HepG2 (cell line): Measurements from ENCODE around the gene TFPI. TPM values are rescaled to one million over a fixed set of nuclear protein-coding genes. Genes with fewer than 3 reads are reported as not detected.
A peak's percentile ranks its signal among the peaks of the same experiment; 100 is the strongest.

Experiments
- ATF7 ChIP-seq, 2 experiments: fragments of 450-650 bp in 1 of 2; sonication (generic) in 1 of 2; formaldehyde crosslinking in 1 of 2; IDR thresholded peaks; 2 replicates each; pipeline versions ENCODE4 v1.4.0 to v1.6.1; 2016 to 2020; ENCODE audit warnings: antibody characterized with exemption in 1 of 2, mild to moderate bottlenecking in 1 of 2, missing genetic modification reagents in 1 of 2
- BRD4 ChIP-seq: sonication (generic); formaldehyde crosslinking; IDR thresholded peaks from 2 replicates; pipeline ENCODE4 v1.4.0; 2020; ENCODE audit warnings: missing genetic modification reagents
- DDIT3 ChIP-seq: sonication (generic); formaldehyde crosslinking; IDR thresholded peaks from 2 replicates; pipeline ENCODE4 v1.4.0; 2020; ENCODE audit warnings: mild to moderate bottlenecking, missing genetic modification reagents
- DNMT3B ChIP-seq: conservative IDR thresholded peaks from 2 replicates; pipeline ENCODE4 v1.6.1; 2016; ENCODE audit warnings: missing biosample characterization, control low read depth
- GFI1 ChIP-seq: sonication (generic); formaldehyde crosslinking; IDR thresholded peaks from 2 replicates; pipeline ENCODE4 v1.5.0; 2020; ENCODE audit warnings: missing genetic modification reagents, mild to moderate bottlenecking, borderline replicate concordance
- HMG20A ChIP-seq: IDR thresholded peaks from 2 replicates; pipeline ENCODE4 v1.6.1; 2016; ENCODE audit warnings: borderline replicate concordance
- HMGXB3 ChIP-seq: sonication (generic); formaldehyde crosslinking; IDR thresholded peaks from 2 replicates; pipeline ENCODE4 v1.4.0; 2020; ENCODE audit warnings: missing genetic modification reagents, borderline replicate concordance
- HNF4A ChIP-seq: sonication (generic); formaldehyde crosslinking; IDR thresholded peaks from 2 replicates; pipeline ENCODE4 v1.4.0; 2020; ENCODE audit warnings: missing genetic modification reagents
- HOMEZ ChIP-seq: IDR thresholded peaks from 2 replicates; pipeline ENCODE4 v1.6.1; 2016; ENCODE audit warnings: low read depth
- IRF9 ChIP-seq: sonication (generic); formaldehyde crosslinking; IDR thresholded peaks from 2 replicates; pipeline ENCODE4 v1.8.0; 2022; ENCODE audit warnings: missing genetic modification reagents, mild to moderate bottlenecking, borderline replicate concordance
- MXD3 ChIP-seq: IDR thresholded peaks from 2 replicates; pipeline ENCODE4 v1.6.1; 2016; ENCODE audit warnings: mild to moderate bottlenecking, missing biosample characterization, missing genetic modification reagents
- NR3C1 ChIP-seq: sonication (generic); formaldehyde crosslinking; IDR thresholded peaks from 2 replicates; pipeline ENCODE4 v1.4.0; 2020; ENCODE audit warnings: missing genetic modification reagents
- PHF20 ChIP-seq: sonication (generic); formaldehyde crosslinking; IDR thresholded peaks from 2 replicates; pipeline ENCODE4 v1.5.0; 2020; ENCODE audit warnings: mild to moderate bottlenecking, missing genetic modification reagents
- TRIM24 ChIP-seq: sonication (generic); formaldehyde crosslinking; IDR thresholded peaks from 2 replicates; pipeline ENCODE4 v1.8.0; 2022; ENCODE audit warnings: mild to moderate bottlenecking, missing genetic modification reagents
- ZC3H4 ChIP-seq: sonication (generic); formaldehyde crosslinking; IDR thresholded peaks from 2 replicates; pipeline ENCODE4 v1.4.0; 2020; ENCODE audit warnings: missing genetic modification reagents, borderline replicate concordance
- ZNF232 ChIP-seq: sonication (generic); formaldehyde crosslinking; IDR thresholded peaks from 2 replicates; pipeline ENCODE4 v1.4.0; 2020; ENCODE audit warnings: missing genetic modification reagents, borderline replicate concordance
- ZNF441 ChIP-seq: sonication (generic); formaldehyde crosslinking; IDR thresholded peaks from 2 replicates; pipeline ENCODE4 v1.7.0; 2021; ENCODE audit warnings: missing genetic modification reagents, borderline replicate concordance
- ZNF660 ChIP-seq: sonication (generic); formaldehyde crosslinking; IDR thresholded peaks from 2 replicates; pipeline ENCODE4 v1.5.1; 2020; ENCODE audit warnings: mild to moderate bottlenecking, low read depth, missing genetic modification reagents, borderline replicate concordance
- ZNF740 ChIP-seq: sonication (generic); formaldehyde crosslinking; IDR thresholded peaks from 2 replicates; pipeline ENCODE4 v1.4.0; 2020; ENCODE audit warnings: missing genetic modification reagents
- ZSCAN29 ChIP-seq: sonication (generic); formaldehyde crosslinking; conservative IDR thresholded peaks from 2 replicates; pipeline ENCODE4 v1.4.0; 2020; ENCODE audit warnings: mild to moderate bottlenecking, missing genetic modification reagents
- polyA plus RNA-seq, 8 experiments: library from polyadenylated mRNA; depleted of rRNA in 3 of 8; stranded (reverse) in 7 of 8; unstranded in 1 of 8; fragments of >200 nt; fragmentation: Illumina TruSeq in 4 of 8; extraction: Trizol in 4 of 8; gene quantifications; 2 replicates each; pipeline versions ENCODE4 v1.2.1 to v1.2.3, GENCODE V29; 2011 to 2016; ENCODE audit warnings: low read depth in 4 of 8, missing spikeins in 1 of 8, mixed read lengths in 1 of 8; ENCODE audit not compliant: insufficient read depth in 1 of 8
- total RNA-seq, 5 experiments: library from RNA; depleted of rRNA; stranded (reverse); fragments of >200 nt; fragmentation: Illumina TruSeq; extraction: Trizol; gene quantifications; 2 replicates each; pipeline ENCODE4 v1.2.3, GENCODE V29; 2016; ENCODE audit warnings: low read depth in 1 of 5

Gene TFPI
- total and polyA plus RNA-seq, 2 of the 13 experiments (the other 11 are each of a cell fraction or from before 2014, with no cell fraction given): 301 to 436 TPM

- TF ChIP-seq HOMEZ (CRISPR knock-in tag) (peak; percentile 84; the same call in 1 of the 2 replicates), HMGXB3 (peak; percentile 69), PHF20 (CRISPR knock-in tag) (peak; percentile 99), DDIT3 (CRISPR knock-in tag) (no peak), DNMT3B (0 out of 2 replicates have a peak, but pooled peaks have one; percentile 31), ZNF441 (CRISPR knock-in tag) (peak; percentile 66; the same call in 1 of the 2 replicates), ATF7 (IDR thresholded peaks at IDR 0.05) (no peak), ATF7 (CRISPR knock-in tag; IDR thresholded peaks at IDR 0.05) (peak; percentile 25; the same call in 1 of the 2 replicates), NR3C1 (CRISPR knock-in tag) (no peak), ZSCAN29 (CRISPR knock-in tag) (0 out of 2 replicates have a peak, but pooled peaks have one; percentile 77), ZNF232 (peak; percentile 21; the same call in 1 of the 2 replicates), BRD4 (CRISPR knock-in tag) (peak; percentile 94), HMG20A (CRISPR knock-in tag) (0 out of 2 replicates have a peak, but pooled peaks have one; percentile 30), ZNF660 (CRISPR knock-in tag) (no peak), IRF9 (CRISPR knock-in tag) (0 out of 2 replicates have a peak, but pooled peaks have one; percentile 80), TRIM24 (CRISPR knock-in tag) (no peak), ZC3H4 (CRISPR knock-in tag) (no peak), HNF4A (CRISPR knock-in tag) (peak; percentile 17; the same call in 1 of the 2 replicates), ZNF740 (CRISPR knock-in tag) (peak; percentile 81), GFI1 (peak; percentile 76; the same call in 1 of the 2 replicates), MXD3 (CRISPR knock-in tag) (peak; percentile 89; the same call in 1 of the 2 replicates)
Observed at GRCh38 chr2:187461294-187462261, 92.7 kb downstream of the TFPI start (continued).
